Mesenchymal stem cell (in vitro differentiated cells and primary cell): ENCODE measurements around the gene PPP1R27.

ENCODE experiments used
- DNase-seq: peaks from one replicate; pipeline ENCODE4 v3.0.0-alpha.2; 2013
- H2AFZ ChIP-seq: one replicate; pipeline ENCODE4 v1.6.1; 2013; ENCODE audit warnings: low read depth, mild to moderate bottlenecking, control low read depth, inconsistent platforms, low read length, moderate library complexity
- H2AK5ac ChIP-seq: 2 replicates; pipeline ENCODE4 v1.6.1; 2013; ENCODE audit warnings: low read length, moderate library complexity, mild to moderate bottlenecking, inconsistent platforms; ENCODE audit not compliant: severe bottlenecking
- H2BK120ac ChIP-seq: one replicate; pipeline ENCODE4 v1.6.1; 2013; ENCODE audit warnings: low read depth, mild to moderate bottlenecking, inconsistent platforms, low read length, moderate library complexity
- H2BK12ac ChIP-seq, 2 experiments: one replicate each; pipeline ENCODE4 v1.6.1; 2013; ENCODE audit warnings: inconsistent platforms in 2 of 2, low read length in 2 of 2, mild to moderate bottlenecking in 2 of 2, moderate library complexity in 2 of 2, control low read depth in 1 of 2
- H2BK15ac ChIP-seq: one replicate; pipeline ENCODE4 v1.6.1; 2013; ENCODE audit warnings: mild to moderate bottlenecking, low read depth, inconsistent platforms; ENCODE audit not compliant: poor library complexity, severe bottlenecking
- H2BK5ac ChIP-seq: 2 replicates; pipeline ENCODE4 v1.6.1; 2013; ENCODE audit warnings: low read depth, mild to moderate bottlenecking, low read length, control low read depth, inconsistent platforms; ENCODE audit not compliant: poor library complexity, severe bottlenecking
- H3K14ac ChIP-seq, 2 experiments: one replicate each; pipeline ENCODE4 v1.6.1; 2013; ENCODE audit warnings: inconsistent platforms in 2 of 2, low read length in 2 of 2, control low read depth in 1 of 2, mild to moderate bottlenecking in 1 of 2, moderate library complexity in 1 of 2
- H3K18ac ChIP-seq, 2 experiments: one replicate each; pipeline ENCODE4 v1.6.1; 2013; ENCODE audit warnings: inconsistent platforms in 2 of 2, low read length in 2 of 2, control low read depth in 1 of 2, low read depth in 1 of 2, mild to moderate bottlenecking in 1 of 2
- H3K23ac ChIP-seq, 2 experiments: one replicate each; pipeline ENCODE4 v1.6.1; 2013; ENCODE audit warnings: inconsistent platforms in 2 of 2, low read length in 2 of 2, mild to moderate bottlenecking in 2 of 2, moderate library complexity in 2 of 2, control low read depth in 1 of 2
- H3K27ac ChIP-seq: 2 replicates; pipeline ENCODE4 v1.5.1; 2013; ENCODE audit warnings: mild to moderate bottlenecking, moderate library complexity, low read length, control low read depth, inconsistent platforms; ENCODE audit not compliant: poor library complexity, severe bottlenecking
- H3K27me3 ChIP-seq, 2 experiments: 2 replicates each; pipeline versions ENCODE4 v1.6.1 to v1.7.0; 2013; ENCODE audit warnings: low read length in 2 of 2, mild to moderate bottlenecking in 2 of 2, moderate library complexity in 2 of 2, control low read depth in 1 of 2, inconsistent platforms in 1 of 2; ENCODE audit not compliant: control insufficient read depth in 1 of 2, insufficient read depth in 1 of 2
- H3K36me3 ChIP-seq, 2 experiments: 2 replicates each; pipeline versions ENCODE4 v1.6.1 to v1.7.0; 2013; ENCODE audit warnings: low read length in 2 of 2, control low read depth in 1 of 2, inconsistent platforms in 1 of 2, low read depth in 1 of 2, mild to moderate bottlenecking in 1 of 2; ENCODE audit not compliant: insufficient read depth in 2 of 2, control insufficient read depth in 1 of 2
- H3K4ac ChIP-seq, 2 experiments: one replicate each; pipeline ENCODE4 v1.6.1; 2013; ENCODE audit warnings: inconsistent platforms in 2 of 2, low read length in 2 of 2, mild to moderate bottlenecking in 2 of 2, moderate library complexity in 2 of 2, control low read depth in 1 of 2, low read depth in 1 of 2
- H3K4me1 ChIP-seq: 2 replicates; pipeline ENCODE4 v1.6.1; 2013; ENCODE audit warnings: low read depth, low read length, control low read depth; ENCODE audit not compliant: control insufficient read depth, insufficient read depth
- H3K4me2 ChIP-seq: 2 replicates; pipeline ENCODE4 v1.6.1; 2013; ENCODE audit warnings: low read length, mild to moderate bottlenecking, inconsistent platforms; ENCODE audit not compliant: poor library complexity, severe bottlenecking
- H3K4me3 ChIP-seq, 2 experiments: 2 replicates each; pipeline versions ENCODE4 v1.5.1 to v1.7.0; 2013; ENCODE audit warnings: low read length in 2 of 2, mild to moderate bottlenecking in 2 of 2, control low read depth in 1 of 2, low read depth in 1 of 2; ENCODE audit not compliant: insufficient read depth in 1 of 2
- H3K79me1 ChIP-seq: replicated peaks from 2 replicates; pipeline ENCODE4 v1.6.1; 2013; ENCODE audit warnings: mild to moderate bottlenecking, control low read depth, low read length, inconsistent platforms; ENCODE audit not compliant: poor library complexity, severe bottlenecking
- H3K9ac ChIP-seq: 2 replicates; pipeline ENCODE4 v1.7.0; 2013; ENCODE audit warnings: mild to moderate bottlenecking, low read length, moderate library complexity
- H3K9me3 ChIP-seq: 2 replicates; pipeline ENCODE4 v1.7.0; 2013; ENCODE audit warnings: mild to moderate bottlenecking, low read length; ENCODE audit not compliant: control insufficient read depth
- H4K8ac ChIP-seq: one replicate; pipeline ENCODE4 v1.6.1; 2013; ENCODE audit warnings: inconsistent platforms, mild to moderate bottlenecking, low read length, moderate library complexity
- H4K91ac ChIP-seq: one replicate; pipeline ENCODE4 v1.6.1; 2013; ENCODE audit warnings: mild to moderate bottlenecking, low read length, inconsistent platforms
- WGBS: methylation state at CpG from one replicate; pipeline ENCODE4 v1.1.7; 2013; ENCODE audit warnings: mixed read lengths; 5-methylcytosine and 5-hydroxymethylcytosine counted together

The PPP1R27 gene

DNA sequence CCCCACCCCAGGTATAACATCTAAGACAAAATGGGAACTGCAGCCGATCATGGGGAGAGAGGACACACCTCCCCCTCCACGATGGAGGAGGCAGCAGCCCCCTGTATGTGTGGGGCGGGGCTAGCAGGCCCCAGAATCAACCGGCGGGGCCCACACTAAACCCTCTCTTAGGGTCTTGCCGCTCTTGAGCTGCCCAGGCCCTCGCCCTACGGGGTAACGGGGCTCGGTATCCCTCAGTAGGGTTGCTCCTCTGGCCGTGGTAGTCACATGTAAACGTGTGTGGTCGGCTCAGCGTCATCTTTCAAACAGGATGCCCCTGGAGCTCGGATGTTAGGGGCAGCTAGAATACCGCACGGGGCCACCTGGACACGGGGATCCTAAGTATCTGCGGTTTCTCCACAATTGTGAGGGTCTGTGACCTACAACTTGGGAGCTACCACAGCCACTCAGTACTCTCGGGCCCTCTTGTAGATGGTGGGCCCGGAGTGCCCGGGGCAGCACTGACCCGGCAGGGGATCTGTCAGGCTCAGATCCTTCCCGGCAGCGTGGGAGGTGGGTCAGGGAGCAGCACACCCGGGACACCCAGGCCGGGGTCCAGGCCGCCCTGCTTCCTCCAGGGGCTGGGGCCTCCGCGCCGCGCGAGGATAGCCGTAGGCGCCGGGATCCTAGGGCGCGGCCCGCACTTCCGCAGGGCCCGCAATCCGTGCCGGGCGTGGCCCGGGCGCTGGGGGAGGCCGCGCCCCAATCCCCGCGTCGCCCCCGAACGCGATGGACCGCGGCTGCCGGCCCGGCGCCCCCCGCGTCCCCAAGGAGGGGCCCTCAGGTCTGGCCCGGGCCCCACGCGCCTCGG lies 35.5 kb upstream of the PPP1R27 start:
- H2BK5ac ChIP-seq, result peak overlapping the region; percentile 75
- under 1% methylated on average over 42 of the region's 65 CpGs for WGBS
- H2BK12ac ChIP-seq, result peak overlapping the region in 1 of 2 experiments; percentile 61
- H3K4me2 ChIP-seq, result peak overlapping the region; percentile 77
- no peak overlapping the region for H2AFZ ChIP-seq
- peak; percentile 71 for DNase-seq
- H3K36me3 ChIP-seq, result peaks cover 27 to 50% of the 10 kb centered on the region in 2 experiments
- peak overlapping the region; percentile 97 to 99 for H3K4ac ChIP-seq
- H4K8ac ChIP-seq, result peak overlapping the region; percentile 73
- peak overlapping the region; percentile 82 to 88 for H3K4me3 ChIP-seq
- peak overlapping the region in 1 of 2 experiments; percentile 57 for H3K23ac ChIP-seq
- H4K91ac ChIP-seq, result peak overlapping the region; percentile 94
- H3K9me3 ChIP-seq, result no peaks in the 10 kb centered on the region
- peaks cover 57% of the 10 kb centered on the region for H3K4me1 ChIP-seq
- peak overlapping the region; percentile 100 for H2BK120ac ChIP-seq
- H3K79me1 ChIP-seq, result peaks cover 15% of the 10 kb centered on the region
- peak overlapping the region; percentile 77 to 96 for H3K14ac ChIP-seq
- H3K9ac ChIP-seq, result peak overlapping the region; percentile 92
- no peaks in the 10 kb centered on the region for H3K27me3 ChIP-seq
- H2BK15ac ChIP-seq, result peak overlapping the region; percentile 33
- H3K18ac ChIP-seq, result peak overlapping the region; percentile 81 to 96
- H3K27ac ChIP-seq, result peak overlapping the region; percentile 83
- peak overlapping the region; percentile 49 for H2AK5ac ChIP-seq

GRCh38 chr17:81869221-81870130 lies 34.6 kb upstream of the PPP1R27 start:
- Histone ChIP-seq H3K9ac (peak overlapping the region; percentile 92), H3K79me1 (peaks cover 14% of the 10 kb centered on the region), H3K9me3 (no peaks in the 10 kb centered on the region), H2BK12ac (peak overlapping the region; percentile 14 to 57), H2BK120ac (no peak overlapping the region), H2AK5ac (peak overlapping the region; percentile 78), H3K4ac (peak overlapping the region; percentile 57 to 99), H2BK15ac (peak overlapping the region; percentile 60), H3K36me3 (peaks cover 29 to 53% of the 10 kb centered on the region in 2 experiments), H2BK5ac (no peak overlapping the region), H4K8ac (peak overlapping the region; percentile 78), H3K4me2 (peak overlapping the region; percentile 77), H3K23ac (peak overlapping the region; percentile 21 to 53), H3K27ac (peak overlapping the region; percentile 91), H3K18ac (peak overlapping the region; percentile 81 to 96), H3K4me1 (peaks cover 58% of the 10 kb centered on the region), H2AFZ (no peak overlapping the region), H3K14ac (peak overlapping the region in 1 of 2 experiments; percentile 87), H3K27me3 (no peaks in the 10 kb centered on the region), H3K4me3 (peak overlapping the region; percentile 82 to 88), H4K91ac (peak overlapping the region; percentile 36)
- WGBS, result 27% methylated on average over 50 of the region's 52 CpGs
- peak; percentile 70 for DNase-seq

- H3K27ac ChIP-seq, result peak overlapping the region; percentile 91
- peak overlapping the region in 1 of 2 experiments; percentile 82 for H3K4me3 ChIP-seq
- no peak overlapping the region for H2BK5ac ChIP-seq
- no peak overlapping the region for H2BK120ac ChIP-seq
- peak overlapping the region; percentile 36 for H4K91ac ChIP-seq
- H3K36me3 ChIP-seq, result peaks cover 30 to 60% of the 10 kb centered on the region in 2 experiments
- peak; percentile 92 for DNase-seq
- peak overlapping the region in 1 of 2 experiments; percentile 15 for H3K14ac ChIP-seq
- H2BK15ac ChIP-seq, result peak overlapping the region; percentile 12
- peaks cover 18% of the 10 kb centered on the region for H3K79me1 ChIP-seq
- H3K4me1 ChIP-seq, result peaks cover 62% of the 10 kb centered on the region
- peak overlapping the region; percentile 77 for H3K4me2 ChIP-seq
- H3K9me3 ChIP-seq, result no peaks in the 10 kb centered on the region
- H3K18ac ChIP-seq, result peak overlapping the region; percentile 66 to 75
- peak overlapping the region in 1 of 2 experiments; percentile 21 for H3K23ac ChIP-seq
- H3K9ac ChIP-seq, result peak overlapping the region; percentile 92
- 39% methylated on average over 28 of the region's 30 CpGs for WGBS
- peak overlapping the region; percentile 78 for H4K8ac ChIP-seq
- H2AFZ ChIP-seq, result no peak overlapping the region
- H2BK12ac ChIP-seq, result peak overlapping the region; percentile 14 to 57
- peak overlapping the region; percentile 78 for H2AK5ac ChIP-seq
- H3K27me3 ChIP-seq, result no peaks in the 10 kb centered on the region
- peak overlapping the region in 1 of 2 experiments; percentile 57 for H3K4ac ChIP-seq
Observed at GRCh38 chr17:81868674-81869220, 33.9 kb upstream of the PPP1R27 start.
